ENCODE measurements around the gene NLRC3.

GRCh38 chr16:3625911-3626732 is 48.9 kb upstream of the NLRC3 start:
- no peak for TF ChIP-seq CTCF (IDR thresholded peaks at IDR 0.05; ENCODE audit: insufficient read depth, low read depth, low read length)
- no peak for TF ChIP-seq EZH2 (IDR thresholded peaks at IDR 0.05; ENCODE audit: insufficient read depth, low read length)
